OCI-LY7 (cell line): ENCODE data around the gene PARVB. TPM values are rescaled to one million over a fixed set of nuclear protein-coding genes. Genes with fewer than 3 reads are reported as not detected.

Experiments used
- BruUV-seq: library from RNA; stranded (reverse); fragments of 400-500 nt; replicated peaks from 2 replicates; lab custom pipeline; 2021; lab: Mats Ljungman, UMichigan
- CTCF ChIA-PET: fragments of 300-600 bp; sonication (Branson Sonifier 250); formaldehyde crosslinking; loops from one replicate; lab custom pipeline; 2022; ENCODE audit warnings: antibody characterized with exemption; ENCODE audit not compliant: unreplicated experiment; lab: Charles Lee
- POLR2A ChIA-PET: fragments of 300-600 bp; sonication (Branson Sonifier 250); formaldehyde crosslinking; loops from one replicate; lab custom pipeline; 2022; ENCODE audit warnings: antibody characterized with exemption; lab: Charles Lee
- DNase-seq: peaks from one replicate; pipeline ENCODE4 v3.0.0-alpha.2; 2015; ENCODE audit warnings: low spot score
- H2AFZ ChIP-seq: fragments of 200-600 bp; sonication (generic), shearing (Covaris generic); 2 replicates; pipeline ENCODE4 v1.6.1; 2014; ENCODE audit warnings: mild to moderate bottlenecking, antibody characterized with exemption, low read length, moderate library complexity
- H3K27ac ChIP-seq: fragments of 200-600 bp; sonication (generic); 2 replicates; pipeline ENCODE4 v1.5.1; 2014; ENCODE audit warnings: mixed run types, low read depth, mild to moderate bottlenecking, moderate library complexity, low read length, inconsistent platforms; ENCODE audit not compliant: poor library complexity, severe bottlenecking
- H3K36me3 ChIP-seq: fragments of 200-600 bp; sonication (generic); 2 replicates; pipeline ENCODE4 v1.6.1; 2014; ENCODE audit warnings: mild to moderate bottlenecking, antibody characterized with exemption, low read length, moderate library complexity, mixed read lengths; ENCODE audit not compliant: insufficient read depth
- H3K4me1 ChIP-seq: fragments of 200-600 bp; sonication (generic); 2 replicates; pipeline ENCODE4 v1.5.1; 2014; ENCODE audit warnings: mild to moderate bottlenecking, low read length; ENCODE audit not compliant: insufficient read depth, poor library complexity, severe bottlenecking
- H3K4me2 ChIP-seq: fragments of 200-600 bp; sonication (generic); 2 replicates; pipeline ENCODE4 v1.6.1; 2014; ENCODE audit warnings: mild to moderate bottlenecking, low read length
- H3K4me3 ChIP-seq: fragments of 200-600 bp; sonication (generic); 2 replicates; pipeline ENCODE4 v1.5.1; 2014; ENCODE audit warnings: mild to moderate bottlenecking, low read depth, low read length; ENCODE audit not compliant: poor library complexity, severe bottlenecking
- H3K79me2 ChIP-seq: fragments of 200-600 bp; sonication (generic); 2 replicates; pipeline ENCODE4 v1.6.1; 2016; ENCODE audit warnings: low read depth, mild to moderate bottlenecking, low read length, moderate library complexity, mixed read lengths; ENCODE audit not compliant: insufficient read depth
- H3K9me2 ChIP-seq: fragments of 200-600 bp; sonication (generic); 2 replicates; pipeline ENCODE4 v1.6.1; 2016; ENCODE audit warnings: mild to moderate bottlenecking, low read length, mixed read lengths; ENCODE audit not compliant: insufficient read depth
- H3K9me3 ChIP-seq: fragments of 200-600 bp; sonication (generic); 2 replicates; pipeline ENCODE4 v1.6.1; 2014; ENCODE audit warnings: mild to moderate bottlenecking, mixed run types, low read length, mixed read lengths
- H4K20me1 ChIP-seq: fragments of 200-600 bp; sonication (generic); 2 replicates; pipeline ENCODE4 v1.6.1; 2014; ENCODE audit warnings: mild to moderate bottlenecking, antibody characterized with exemption, low read length, moderate library complexity, mixed read lengths; ENCODE audit not compliant: insufficient read depth
- CTCF ChIP-seq: fragments of 200-600 bp; sonication (generic); conservative IDR thresholded peaks from 2 replicates; pipeline ENCODE4 v1.5.1; 2014; ENCODE audit warnings: mild to moderate bottlenecking, antibody characterized with exemption, low read length, moderate library complexity, mixed read lengths
- EZH2phosphoT487 ChIP-seq: fragments of 200-600 bp; sonication (generic); IDR thresholded peaks from 2 replicates; pipeline ENCODE4 v1.6.1; 2018; ENCODE audit warnings: low read depth, borderline replicate concordance, mild to moderate bottlenecking, mixed run types, antibody characterized with exemption, low read length, moderate library complexity, mixed read lengths
- intact Hi-C: fragments of 100-400 bp; cut with micrococcal nuclease; formaldehyde crosslinking; loops from one replicate; pipeline ENCODE4 v1.10.0; 2022; ENCODE audit not compliant: unreplicated experiment
- total RNA-seq, 2 experiments: library from RNA; depleted of rRNA in 1 of 2; stranded (reverse); fragments of >200 nt in 1 of 2; shearing (Covaris generic) in 1 of 2; gene quantifications; 2 replicates each; pipeline ENCODE4 v1.2.3, GENCODE V29; 2014 to 2022

Gene PARVB
- total RNA-seq, 2 experiments from 2014 or later: 0.34 TPM; not detected in 1

GRCh38 chr22:44107340-44107739 is 83.2 kb downstream of the PARVB start:
- TF ChIP-seq CTCF: no peak
- no peak for TF ChIP-seq EZH2phosphoT487
- intact Hi-C loops: no loop called here

GRCh38 chr22:44108076-44108475 is 84.0 kb downstream of the PARVB start:
- TF ChIP-seq EZH2phosphoT487 (no peak), CTCF (no peak)
- ChIA-PET POLR2A (no interaction called here), CTCF (no interaction called here)
- intact Hi-C loops: no loop called here
- BruUV-seq: no TSS peak
- H3K4me1 ChIP-seq: no peaks in the 10 kb centered on the region
- H4K20me1 ChIP-seq: no peaks in the 10 kb centered on the region
- H3K27ac ChIP-seq: no peak overlapping the region
- H3K36me3 ChIP-seq: no peaks in the 10 kb centered on the region
- H3K9me3 ChIP-seq: no peaks in the 10 kb centered on the region
- no peaks in the 10 kb centered on the region for H3K9me2 ChIP-seq
- H3K4me2 ChIP-seq: no peak overlapping the region
- H3K79me2 ChIP-seq: no peaks in the 10 kb centered on the region
- no peak overlapping the region for H2AFZ ChIP-seq
- H3K4me3 ChIP-seq: no peak overlapping the region
- DNase-seq: no peak

More at GRCh38 chr22:44107340-44107739, 83.2 kb downstream of the PARVB start:
- Histone ChIP-seq H3K79me2 (no peaks in the 10 kb centered on the region), H3K4me2 (no peak overlapping the region), H3K4me3 (no peak overlapping the region), H3K4me1 (no peaks in the 10 kb centered on the region), H2AFZ (no peak overlapping the region), H3K27ac (no peak overlapping the region), H3K9me3 (no peaks in the 10 kb centered on the region), H3K36me3 (no peaks in the 10 kb centered on the region), H3K9me2 (no peaks in the 10 kb centered on the region), H4K20me1 (no peaks in the 10 kb centered on the region)
- POLR2A ChIA-PET: no interaction called here
- BruUV-seq: no TSS peak
- no peak for DNase-seq
- CTCF ChIA-PET: no interaction called here

GRCh38 chr22:44108806-44109385 is 84.8 kb downstream of the PARVB start:
- Histone ChIP-seq H3K9me3 (no peaks in the 10 kb centered on the region), H3K4me2 (no peak overlapping the region), H3K27ac (no peak overlapping the region), H3K4me1 (no peaks in the 10 kb centered on the region), H4K20me1 (no peaks in the 10 kb centered on the region), H2AFZ (no peak overlapping the region), H3K36me3 (no peaks in the 10 kb centered on the region), H3K79me2 (no peaks in the 10 kb centered on the region), H3K9me2 (no peaks in the 10 kb centered on the region), H3K4me3 (no peak overlapping the region)
- POLR2A ChIA-PET: no interaction called here
- intact Hi-C loops: no loop called here
- CTCF ChIA-PET: no interaction called here
- TF ChIP-seq CTCF: no peak
- no peak for TF ChIP-seq EZH2phosphoT487
- BruUV-seq: no TSS peak
- no peak for DNase-seq
